RPMI7951 (cell line): Measurements from ENCODE around the gene CHMP2A. TPM values are rescaled to one million over a fixed set of nuclear protein-coding genes. Genes with fewer than 3 reads are reported as not detected.
A peak's percentile ranks its signal among the peaks of the same experiment; 100 is the strongest.
"Not testable (repeated sequence)": the region's sequence is repeated elsewhere in the genome, so short reads cannot be mapped to it uniquely, and the experiment has no call there.

ENCODE experiments used
- DNase-seq: peaks from one replicate; pipeline ENCODE4 v3.0.0-alpha.2; 2012; ENCODE audit warnings: low read depth
- total RNA-seq: library from RNA; depleted of rRNA; stranded (reverse); fragments of >200 nt; shearing (Covaris generic); gene quantifications from 2 replicates; pipeline ENCODE4 v1.2.3, GENCODE V29; 2014; rRNA removed

Gene CHMP2A
- total RNA-seq: 171 and 176 TPM in 2 replicates

DNA sequence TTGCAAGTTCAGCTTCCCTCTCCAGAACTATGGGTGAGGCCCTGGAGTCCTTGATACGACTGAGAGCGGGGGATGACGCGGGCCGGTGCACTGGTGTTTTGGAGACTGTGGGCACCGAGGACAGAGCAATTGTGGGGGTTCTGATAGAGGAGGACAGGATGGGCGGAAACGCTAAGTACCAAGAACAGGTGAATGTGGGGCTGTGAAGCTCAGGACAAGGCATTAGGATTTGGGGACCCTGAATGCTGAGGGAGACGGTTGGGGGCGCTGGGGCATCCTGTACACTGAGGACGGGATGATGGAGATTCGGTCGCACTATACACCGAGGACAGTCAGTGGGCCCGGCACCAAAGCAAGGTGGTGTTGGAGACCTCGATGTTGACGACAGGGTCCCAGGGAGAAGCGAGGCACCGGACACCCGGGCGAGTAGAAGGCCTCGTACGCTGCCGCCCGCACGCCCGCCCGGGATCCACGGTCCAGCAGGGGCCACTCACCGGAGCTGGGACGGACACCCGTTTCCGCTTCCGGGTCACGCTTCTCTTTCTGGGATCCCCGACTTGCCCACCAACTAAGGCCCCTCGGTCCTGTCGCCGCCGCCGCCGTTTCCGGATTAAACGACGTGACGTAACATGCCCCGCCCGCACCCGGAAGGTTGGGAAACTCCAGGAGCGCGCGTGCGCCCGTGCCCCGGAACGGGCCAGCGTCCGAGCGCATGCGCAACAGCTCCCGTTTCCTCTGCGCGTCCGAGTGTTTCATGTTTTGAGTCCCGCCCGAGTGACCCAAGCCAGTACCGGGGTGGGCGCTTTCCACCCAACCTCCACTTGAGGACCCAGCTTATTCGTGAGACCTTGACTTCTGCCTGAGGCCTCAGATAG, at the start of gene CHMP2A:
Gene CHMP2A, minus strand, starts transcription at position 612 of the 875 bp plus-strand sequence. CDS start 893 bp downstream, outside the sequence.
- DNase-seq: peak; percentile 96

DNA sequence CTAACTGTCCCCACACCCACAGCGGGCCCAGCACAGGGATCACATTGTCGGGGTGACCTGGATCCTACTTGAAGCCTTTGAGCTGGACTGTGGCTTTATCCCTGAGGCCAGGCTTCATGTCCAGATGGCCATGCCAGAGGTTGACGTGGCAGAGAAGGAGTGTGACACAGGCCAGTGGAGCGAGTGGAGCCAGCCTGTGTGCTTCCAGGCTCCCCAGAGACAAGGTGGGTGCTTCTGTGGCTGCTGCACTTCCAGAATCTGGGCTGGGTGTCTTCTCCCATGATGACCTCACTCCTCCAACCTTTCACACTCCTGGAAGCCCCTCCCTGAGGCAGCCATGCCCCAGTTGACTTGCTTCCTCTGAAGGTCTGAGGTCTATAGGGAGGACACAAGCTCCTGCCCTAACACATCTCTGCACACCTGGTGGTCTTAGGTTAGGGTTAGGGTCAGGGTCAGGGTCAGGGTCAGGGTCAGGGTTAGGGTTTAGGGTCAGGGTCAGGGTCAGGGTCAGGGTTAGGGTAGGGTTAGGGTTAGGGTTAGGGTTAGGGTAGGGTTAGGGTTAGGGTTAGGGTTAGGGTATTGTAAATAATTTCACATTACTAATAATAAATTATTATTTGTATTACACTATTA, 31.3 kb upstream of the CHMP2A start:
- no peak for DNase-seq

DNA sequence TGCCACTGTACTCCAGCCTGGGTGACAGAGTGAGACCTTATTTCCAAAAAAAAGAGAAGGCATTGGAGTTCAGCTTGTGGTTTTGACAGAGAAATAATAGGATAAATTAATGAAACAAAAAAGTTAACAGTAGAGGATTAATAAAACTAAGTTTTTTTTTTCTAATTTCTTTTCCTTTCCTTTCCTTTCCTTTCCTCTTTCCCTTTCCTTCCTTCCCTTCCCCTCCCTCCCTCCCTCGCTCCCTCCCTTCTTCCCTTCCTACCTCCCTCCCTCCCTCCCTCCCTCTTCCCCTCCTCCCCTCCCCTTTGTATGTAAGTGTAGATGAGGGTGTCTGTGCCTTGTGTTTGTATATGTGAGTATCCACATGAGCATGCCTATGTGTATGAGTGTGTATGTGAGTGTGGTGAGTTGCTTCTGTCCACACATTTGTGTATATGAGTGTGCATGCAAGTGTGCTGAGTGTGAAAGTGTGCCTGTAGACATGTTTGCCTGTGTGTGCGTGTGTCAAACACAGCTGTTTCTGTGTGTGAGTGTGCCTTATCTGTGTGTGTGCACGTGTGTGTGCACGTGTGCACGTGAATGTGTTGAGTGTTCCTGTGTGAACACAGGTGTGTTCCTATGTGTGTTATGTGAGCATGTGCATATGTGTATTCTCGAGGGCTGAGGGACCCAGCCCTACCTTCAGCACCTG, 30.7 kb upstream of the CHMP2A start:
- DNase-seq: no peak

DNA sequence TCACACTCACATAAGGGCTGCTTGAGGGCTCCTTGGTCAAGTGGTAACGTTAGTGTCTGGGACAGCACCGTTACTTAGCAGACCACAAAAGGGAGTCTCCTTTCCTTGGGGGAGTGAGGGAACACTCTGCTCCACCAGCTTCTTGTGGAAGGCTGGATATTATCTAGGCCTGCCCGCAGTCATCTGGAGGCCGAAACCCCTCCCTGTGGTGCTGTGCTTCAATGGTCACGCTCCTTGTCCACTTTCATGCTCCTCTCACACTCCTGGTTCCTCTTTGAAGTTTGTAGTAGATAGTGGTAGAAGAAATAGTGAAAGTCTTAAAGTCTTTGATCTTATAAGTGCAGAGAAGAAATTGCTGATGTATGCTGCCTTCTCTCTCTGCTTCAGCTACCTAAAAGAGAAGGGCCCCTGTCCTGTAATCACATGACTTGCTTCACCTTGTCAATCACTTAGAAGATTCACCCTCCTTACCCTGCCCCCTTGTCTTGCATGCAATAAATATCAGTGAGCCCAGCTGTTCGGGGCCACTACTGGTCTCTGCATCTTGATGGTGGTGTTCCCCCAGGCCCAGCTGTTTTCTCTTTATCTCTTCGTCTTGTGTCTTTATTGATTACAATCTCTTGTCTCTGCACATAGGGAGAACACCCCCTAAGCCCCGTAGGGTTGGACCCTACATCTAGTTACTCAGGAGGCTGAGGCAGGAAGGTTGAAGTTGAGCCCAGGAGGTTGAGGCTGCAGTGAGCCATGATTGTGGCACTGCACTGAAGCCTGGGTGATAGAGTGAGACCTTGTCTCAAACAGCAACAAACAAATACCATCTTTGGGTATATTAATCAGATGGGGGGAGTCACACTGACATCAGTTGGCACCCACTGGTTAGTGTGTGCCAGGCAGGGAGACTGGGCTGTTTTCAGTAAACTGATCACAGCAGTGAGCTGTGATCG, 29.9 kb upstream of the CHMP2A start:
- DNase-seq: no peak

DNA sequence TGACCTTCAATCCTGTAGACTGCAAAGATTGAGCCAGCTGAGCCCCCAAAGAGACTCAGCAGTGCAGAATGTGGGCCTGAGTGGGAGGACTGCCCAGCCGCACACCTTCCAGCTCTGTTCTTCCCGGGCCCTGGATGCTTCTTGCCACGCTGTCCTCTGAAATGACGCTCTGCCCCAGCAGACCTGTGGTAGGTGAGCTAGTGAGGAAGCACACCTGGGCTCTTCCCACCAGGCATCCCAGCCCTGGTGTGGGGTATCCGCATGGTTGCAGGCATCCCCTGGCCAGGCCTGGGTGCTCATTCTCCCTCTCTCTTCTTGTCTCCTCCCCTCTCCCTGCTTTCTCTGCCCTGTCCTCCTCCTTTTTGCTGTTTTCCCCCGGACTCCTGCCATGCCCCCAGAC, 28.1 kb upstream of the CHMP2A start:
- DNase-seq: no peak

DNA sequence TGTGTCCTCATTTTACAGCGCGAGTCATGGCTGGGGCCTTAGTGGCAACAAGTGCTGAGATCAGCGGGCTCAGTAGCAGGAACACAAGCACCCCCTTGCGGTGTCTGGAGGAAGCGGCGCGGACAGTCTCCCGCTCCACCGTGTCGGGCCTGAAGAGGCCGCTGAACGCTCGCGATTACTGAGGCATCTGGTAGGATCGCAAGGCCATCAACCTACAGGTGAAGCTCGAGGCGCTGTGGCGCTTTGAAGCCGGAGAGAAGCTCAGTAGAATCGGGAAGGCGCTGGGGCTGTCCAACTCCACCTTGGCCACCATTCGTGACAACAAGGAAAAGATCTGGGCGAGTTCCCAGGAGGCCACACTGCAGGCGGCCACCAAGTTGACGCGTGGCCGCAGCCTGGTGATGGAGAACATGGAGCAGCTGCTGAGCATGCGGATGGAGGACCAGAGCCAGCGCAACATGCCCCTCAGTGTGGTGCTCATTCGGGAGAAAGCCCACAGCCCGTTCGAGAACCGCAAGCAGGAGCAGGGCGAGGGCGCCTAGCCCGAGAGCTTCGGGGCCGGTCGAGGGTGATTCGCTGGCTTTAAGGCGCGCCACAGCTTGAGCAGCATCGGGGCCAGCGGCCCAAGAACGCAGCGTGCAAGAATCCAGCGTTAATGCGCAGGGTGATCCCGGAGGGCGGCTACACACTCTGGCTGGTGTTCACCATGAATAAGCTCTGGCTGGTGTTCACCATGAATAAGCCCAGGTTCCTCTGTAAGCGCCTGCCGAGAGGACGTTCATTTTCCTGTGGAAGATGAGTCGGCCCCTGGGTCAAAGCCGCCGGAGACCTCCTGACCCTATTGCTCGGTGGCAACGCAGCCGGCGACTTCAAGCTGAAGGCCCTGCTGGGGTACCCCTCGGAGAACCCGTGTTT, 26.6 kb upstream of the CHMP2A start:
- DNase-seq: no peak

DNA sequence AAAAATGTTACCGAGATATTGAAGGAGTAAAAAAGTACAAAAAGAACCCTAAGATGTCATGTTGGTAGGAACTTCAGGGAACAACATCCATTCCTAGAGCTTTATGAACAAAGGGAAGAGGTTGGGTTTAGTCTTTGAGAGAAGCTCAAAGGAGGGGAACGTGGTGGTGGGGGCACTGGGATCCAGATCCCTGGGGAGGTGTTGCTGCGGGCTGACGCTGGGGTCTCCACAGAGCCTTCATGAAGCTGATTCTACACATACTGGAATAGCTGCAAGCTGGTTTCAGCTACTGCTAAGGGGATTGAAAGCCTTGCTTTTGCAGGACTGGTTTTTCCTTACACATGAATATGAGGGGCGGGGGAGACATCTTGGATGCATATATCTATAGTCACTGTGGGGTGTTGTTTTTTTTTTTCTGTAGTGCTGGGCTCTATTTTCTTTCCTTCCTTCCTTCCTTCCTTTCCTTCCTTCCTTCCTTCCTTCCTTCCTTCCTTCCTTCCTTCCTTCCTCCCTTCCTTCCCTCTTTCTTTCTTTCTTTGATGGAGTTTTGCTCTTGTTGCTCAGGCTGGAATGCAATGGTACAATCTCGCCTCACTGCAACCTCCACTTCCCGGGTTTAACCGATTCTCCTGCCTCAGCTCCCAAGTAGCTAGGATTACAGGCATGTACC, 24.7 kb upstream of the CHMP2A start:
- no peak for DNase-seq

DNA sequence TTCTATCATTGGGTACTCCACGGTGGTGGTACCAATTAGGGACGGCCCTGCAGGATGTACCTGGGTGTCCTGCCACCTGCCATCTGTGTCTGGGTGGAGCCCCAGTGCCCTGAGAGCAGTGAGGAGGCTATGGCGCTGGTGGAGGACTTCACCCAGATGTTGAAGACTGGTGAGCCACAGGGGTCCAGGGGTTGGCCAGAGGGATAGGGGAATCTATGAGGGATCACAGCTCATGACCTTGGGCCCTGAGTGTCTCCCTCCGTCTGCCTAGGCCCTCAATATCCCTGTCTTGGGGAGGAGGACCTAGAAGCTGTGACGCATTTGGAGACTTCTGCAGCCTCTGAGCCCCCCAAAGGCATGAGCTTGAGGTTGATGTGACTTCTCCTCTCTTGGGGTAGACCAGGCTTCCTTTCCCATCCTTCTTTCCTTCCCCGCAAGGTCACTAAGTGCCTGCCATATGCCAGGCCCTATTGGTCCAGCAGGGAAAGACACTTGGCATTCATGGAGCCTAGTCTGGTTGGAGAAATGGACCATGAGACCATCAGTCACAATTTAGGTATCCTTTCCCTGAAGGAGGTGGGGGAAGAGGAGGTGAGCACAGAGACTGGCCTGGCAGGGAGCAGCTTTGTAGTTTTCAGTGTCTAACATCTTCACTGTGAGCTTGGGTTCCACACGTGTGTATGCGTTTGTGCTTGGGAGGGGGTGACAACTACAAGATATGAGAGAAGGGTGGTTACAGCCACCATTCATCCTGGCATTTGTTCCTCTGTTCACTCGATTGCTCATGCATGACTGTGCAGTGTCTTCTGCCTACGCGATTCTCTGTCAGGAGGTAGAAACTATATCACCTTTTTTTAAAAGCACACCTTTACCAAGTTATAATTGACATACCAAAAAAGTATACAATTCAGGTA, 23.4 kb upstream of the CHMP2A start:
- DNase-seq: no peak

DNA sequence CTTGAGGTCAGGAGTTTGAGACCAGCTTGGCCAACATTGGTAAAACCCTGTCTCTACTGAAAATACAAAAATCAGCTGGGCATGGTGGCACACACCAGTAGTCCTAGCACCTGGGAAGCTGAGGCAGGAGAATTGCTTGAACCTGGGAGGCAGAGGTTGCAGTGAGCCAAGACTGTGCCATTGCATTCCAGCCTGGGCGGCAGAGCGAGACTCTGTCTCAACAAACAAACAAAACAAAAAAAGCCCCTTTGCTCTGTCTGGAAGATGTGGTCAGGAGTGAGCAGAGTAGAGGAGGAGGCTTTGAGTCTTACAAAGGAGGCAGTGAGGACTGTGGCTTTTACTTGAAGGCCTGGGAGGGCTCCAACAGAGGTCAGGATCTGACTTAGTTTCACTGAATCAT, 22.7 kb upstream of the CHMP2A start:
- DNase-seq: not testable (repeated sequence)

DNA sequence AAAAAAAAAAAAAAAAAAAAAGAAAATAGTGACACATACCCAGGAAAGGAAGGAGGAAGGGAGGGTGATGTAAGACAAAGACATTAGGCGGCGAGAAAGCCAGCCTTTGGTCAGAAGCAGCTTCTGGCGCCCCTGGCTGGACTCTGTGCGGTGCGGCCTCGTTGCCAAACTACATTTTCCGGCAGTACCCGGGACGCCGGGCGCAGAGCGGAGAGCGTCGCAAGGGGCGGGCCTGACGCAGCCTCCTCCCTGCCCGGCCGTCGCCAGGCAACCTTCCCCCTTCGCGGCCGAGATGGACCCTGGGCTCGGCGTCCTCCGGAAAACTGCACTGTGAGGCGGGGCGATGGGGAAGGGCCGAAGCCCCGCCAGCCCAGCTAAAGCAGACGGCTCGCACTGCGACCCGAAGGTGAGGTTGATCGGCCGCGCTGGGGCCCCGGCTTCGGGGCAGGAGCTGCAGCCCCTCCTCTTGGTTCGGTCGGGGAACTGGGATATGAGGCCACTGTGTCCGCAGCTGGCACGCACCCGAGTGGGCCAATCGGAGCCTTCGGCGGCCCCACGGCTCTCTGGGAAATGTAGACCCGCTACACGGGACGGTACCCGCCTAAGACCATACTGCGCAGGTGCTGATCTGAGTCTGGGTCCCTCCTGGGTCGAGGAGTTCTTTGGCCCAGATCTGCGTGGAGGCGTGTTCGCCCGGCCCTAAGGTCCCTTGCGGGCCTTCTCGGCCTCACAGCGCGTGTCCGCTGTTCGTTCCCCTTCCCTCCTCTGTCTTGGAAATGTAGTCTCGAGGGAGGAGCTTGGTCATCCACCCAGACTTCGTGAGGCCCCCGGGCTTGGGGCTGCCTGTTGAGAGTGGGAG, 20.5 kb upstream of the CHMP2A start:
- peak; percentile 90 for DNase-seq

DNA sequence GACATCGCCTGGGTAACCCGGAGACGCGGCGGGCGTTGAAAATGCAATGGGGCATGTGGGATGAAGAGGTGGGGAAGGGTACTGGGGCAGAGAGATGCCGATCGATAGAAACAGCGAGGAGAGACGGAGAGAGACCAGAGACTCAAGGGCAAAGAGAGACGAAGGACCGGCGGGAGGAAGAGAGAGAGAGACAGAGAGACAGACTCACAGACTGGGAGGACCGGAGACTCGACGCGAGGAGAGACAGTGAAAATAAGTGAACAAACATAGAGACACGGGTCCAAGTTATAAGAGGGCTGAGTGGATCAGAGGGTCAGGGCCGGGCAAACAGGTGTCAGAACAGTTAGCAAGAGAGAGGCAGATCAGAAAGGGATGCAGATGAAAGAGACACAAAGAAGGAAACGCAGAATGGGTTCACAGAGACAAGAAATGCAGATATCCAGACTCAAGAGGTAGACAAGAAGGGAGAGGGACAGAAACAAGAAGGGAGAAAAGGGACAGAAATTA, 18.8 kb upstream of the CHMP2A start:
- no peak for DNase-seq

DNA sequence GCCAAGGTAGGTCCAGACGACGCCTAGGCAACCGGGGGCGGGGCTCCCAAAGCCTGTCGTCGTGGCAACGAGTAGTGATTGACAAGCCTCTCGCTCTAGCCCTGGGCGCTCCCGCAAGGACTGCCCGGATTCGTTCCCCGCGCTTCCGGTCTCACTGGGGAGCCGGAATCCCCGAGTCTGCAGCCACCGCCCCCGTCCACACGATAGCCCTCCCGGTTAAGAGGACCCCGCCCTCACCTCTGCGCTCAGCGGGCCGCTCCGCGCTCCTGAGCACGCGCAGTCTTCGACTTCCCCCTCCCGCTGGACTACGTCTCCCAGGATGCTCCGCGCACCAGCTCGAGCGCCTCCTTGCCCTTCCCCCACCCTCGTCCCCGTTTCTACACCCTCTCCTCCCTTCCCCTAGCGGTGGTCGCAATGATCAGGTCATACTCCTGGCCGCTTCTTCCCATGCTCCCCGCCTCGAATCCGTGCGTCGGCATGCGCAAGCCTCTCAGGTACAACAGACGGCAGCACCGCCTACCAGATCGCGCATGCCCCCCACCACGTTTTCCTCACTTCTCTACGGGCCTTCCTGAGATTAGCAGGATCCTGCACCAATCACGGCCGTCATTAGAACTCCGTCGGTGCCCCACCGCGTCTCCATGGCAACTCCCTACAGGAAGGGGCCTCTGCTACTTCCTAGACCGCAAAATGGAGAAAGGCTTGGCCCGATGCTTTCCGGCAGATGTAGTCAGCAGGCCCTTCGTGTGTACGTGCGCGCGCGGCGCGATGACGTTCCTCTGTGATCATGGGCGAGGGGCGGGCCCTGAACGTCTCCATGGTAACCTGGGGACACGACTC, 18.1 kb upstream of the CHMP2A start, which contains the start of gene MZF1:
Gene MZF1, minus strand, starts transcription at position 518 of the 840 bp plus-strand sequence. CDS start 1,946 bp downstream, outside the sequence.
- DNase-seq: peak; percentile 100

DNA sequence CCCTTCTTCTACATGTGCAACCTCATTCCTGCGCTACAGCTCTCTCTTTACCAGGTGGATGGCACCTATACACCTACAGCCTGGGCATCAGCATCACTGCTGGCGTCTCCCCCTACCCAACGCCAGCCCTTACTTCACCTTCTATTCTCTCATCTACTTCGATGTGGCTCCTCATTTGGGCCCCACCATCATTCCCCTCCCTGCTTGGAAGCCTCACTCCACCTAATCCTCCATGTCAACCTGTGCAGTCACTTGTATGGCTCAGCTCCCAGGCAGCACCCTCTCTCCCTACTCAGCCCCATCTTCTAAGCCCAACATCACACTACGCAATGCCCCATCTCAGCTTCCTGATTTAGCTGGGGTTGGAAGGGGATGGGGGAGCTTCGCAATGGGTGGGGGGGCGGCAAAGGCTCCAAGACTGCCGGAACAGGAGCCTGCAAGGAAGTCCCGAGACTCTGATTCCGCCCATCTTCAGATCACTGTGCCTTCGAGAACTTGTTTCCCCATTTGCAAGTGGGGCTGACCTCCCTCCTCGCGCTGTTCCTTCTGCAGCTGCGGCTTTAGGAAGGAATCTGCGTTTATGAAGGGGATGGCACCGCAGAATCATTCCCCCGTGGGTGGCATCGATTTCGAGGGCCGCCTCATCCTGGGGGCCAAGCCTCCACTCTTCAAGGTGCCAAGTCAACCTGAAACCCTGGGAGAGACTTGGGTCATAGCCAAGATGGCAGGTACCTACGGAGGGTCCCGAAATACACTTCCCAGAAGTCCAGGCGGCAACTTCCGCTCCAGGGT, 17.3 kb upstream of the CHMP2A start:
- DNase-seq: no peak

DNA sequence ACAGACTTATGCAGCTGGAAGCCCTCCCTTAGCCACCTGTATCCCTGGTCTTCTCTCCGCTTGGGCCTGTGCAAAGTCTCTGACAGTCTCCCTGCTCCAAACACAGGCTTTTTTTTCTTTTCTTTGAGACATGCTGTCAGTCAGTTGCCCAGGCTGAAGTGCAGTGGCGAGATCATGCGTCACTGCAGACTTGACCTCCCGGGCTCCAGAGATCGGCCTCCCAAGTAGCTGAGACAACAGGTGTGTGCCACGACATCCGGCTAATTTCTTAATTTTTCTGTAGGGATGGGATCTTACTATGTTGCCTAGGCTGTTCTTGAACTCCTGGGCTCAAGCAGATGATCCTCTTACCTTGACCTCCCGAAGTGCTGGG, 16.7 kb upstream of the CHMP2A start:
- DNase-seq: no peak

DNA sequence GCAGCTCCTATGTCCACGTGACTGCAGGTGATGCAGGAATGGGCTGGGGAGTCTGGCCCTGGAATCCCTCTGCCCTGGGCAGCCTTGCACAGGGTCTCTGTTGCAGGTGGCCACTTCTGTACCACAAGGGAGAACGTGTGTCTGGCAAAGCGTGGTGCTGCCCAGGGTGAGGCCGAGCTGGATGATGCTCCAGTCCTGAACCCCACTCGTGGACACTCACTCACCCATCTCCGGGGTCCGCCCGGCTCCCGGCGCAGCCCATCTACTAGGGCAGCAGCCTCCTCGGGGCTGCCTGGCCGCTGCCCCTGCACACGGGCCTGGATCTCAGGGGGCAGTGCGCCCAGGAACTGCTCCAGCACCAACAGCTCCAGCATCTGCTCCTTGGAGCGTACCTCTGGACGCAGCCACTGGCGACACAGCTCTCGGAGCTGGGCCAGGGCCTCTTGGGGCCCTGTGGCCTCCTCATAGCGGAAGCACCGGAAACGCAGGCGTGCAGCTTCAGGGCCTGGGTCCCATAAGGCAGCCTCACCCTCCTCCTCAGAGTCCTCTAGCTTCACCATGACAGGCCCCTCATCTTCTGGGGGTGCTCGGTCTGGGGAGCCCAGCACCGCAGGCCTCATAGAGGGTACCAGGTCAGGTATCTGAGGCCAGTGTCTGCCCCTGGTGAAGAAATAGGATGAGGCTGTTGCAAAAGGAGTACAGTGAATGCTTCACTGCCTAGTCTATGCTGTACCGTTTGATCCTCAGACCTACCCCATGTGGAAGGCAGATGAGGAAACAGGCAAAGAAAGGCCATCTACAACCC, 16.1 kb upstream of the CHMP2A start:
- no peak for DNase-seq
